Ovary (tissue), 9 donors: ENCODE results near the gene MORN5. TPM values are rescaled to one million over a fixed set of nuclear protein-coding genes. Genes with fewer than 3 reads are reported as not detected.

Source experiments
- DNase-seq, 5 donors: peaks; one replicate each; pipeline ENCODE4 v3.0.0-alpha.2; 2019 to 2020
- H3K27ac ChIP-seq, 2 donors: fragments of 200-600 bp; one replicate each; pipeline versions ENCODE4 v1.5.1 to v1.8.0; 2019 to 2022
- H3K27me3 ChIP-seq: fragments of 200-600 bp; one replicate; pipeline ENCODE4 v1.8.0; 2022
- H3K36me3 ChIP-seq: fragments of 200-600 bp; sonication (generic); one replicate; pipeline ENCODE4 v1.5.1; 2019
- H3K4me1 ChIP-seq: one replicate; pipeline ENCODE4 v1.8.1; 2013; ENCODE audit warnings: mild to moderate bottlenecking, moderate library complexity; ENCODE audit not compliant: insufficient read depth
- H3K4me3 ChIP-seq: fragments of 200-600 bp; sonication (generic); one replicate; pipeline ENCODE4 v1.5.1; 2017
- H3K9me3 ChIP-seq, 2 donors: fragments of 200-600 bp in 1 of 2; sonication (generic) in 1 of 2; one replicate each; pipeline versions ENCODE4 v1.5.1 to v1.8.1; 2013 to 2019; ENCODE audit warnings: mild to moderate bottlenecking in 1 of 2, moderate library complexity in 1 of 2
- CTCF ChIP-seq, 3 donors: fragments of 450-650 bp in 2 of 3; fragments of 200-600 bp in 1 of 3; IDR thresholded peaks; one replicate each; pipeline versions ENCODE4 v1.5.1 to v1.8.0; 2016 to 2022; ENCODE audit warnings: antibody characterized with exemption in 3 of 3, mild to moderate bottlenecking in 1 of 3
- EP300 ChIP-seq: sonication (generic); formaldehyde crosslinking; IDR thresholded peaks from one replicate; pipeline ENCODE4 v1.6.1; 2017; ENCODE audit warnings: antibody characterized with exemption
- POLR2A ChIP-seq: fragments of 450-650 bp; IDR thresholded peaks from one replicate; pipeline ENCODE4 v1.6.1; 2017; ENCODE audit warnings: antibody characterized with exemption, mild to moderate bottlenecking, moderate library complexity
- WGBS, 3 donors: extraction: QIAGEN DNeasy Blood & Tissue Kit in 1 of 3; methylation state at CpG; one replicate each; pipeline versions ENCODE4 v1.1.5 to v1.1.7; 2013 to 2017; 5-methylcytosine and 5-hydroxymethylcytosine counted together
- intact Hi-C, 4 donors: fragments of 100-400 bp; cut with DNase I; formaldehyde crosslinking; loops; one replicate each; pipeline versions ENCODE4 v1.11.0 to v1.15.1; 2022 to 2023
- polyA plus RNA-seq, 2 donors: library from polyadenylated mRNA; stranded (reverse); fragments of 200-250 nt in 1 of 2; fragments of 350-450 nt in 1 of 2; fragmentation: Illumina TruSeq in 1 of 2; extraction: RNeasy Lipid Tissue Mini Kit (QIAGEN cat#74804) in 1 of 2; gene quantifications; one replicate each; pipeline ENCODE4 v1.2.3, GENCODE V29; 2013 to 2014
- total RNA-seq, 7 donors: library from RNA; depleted of rRNA in 2 of 7; stranded (reverse); fragments of >200 nt in 2 of 7; fragmentation: NEBNext Ultra II Directional in 3 of 7; extraction: Animal tissue kit (Norgen Biotek cat#: 25700) in 3 of 7; gene quantifications; one replicate each; pipeline versions ENCODE4 v1.1.0 to v1.2.4, GENCODE V29; 2016 to 2023
- donor health status: DM: no; HTN: no; CAD: no; lungs with moderate emphysema.
- donor health status: DM: no; HTN: no; CAD: no.
- donor health status: Bipolar disorder and iron deficiency.
- donor health status: DM: yes; HTN: yes; CAD: no.
- donor health status: DM: no; HTN: no; CAD: no.
- donor health status: DM: yes; HTN: yes; CAD: no.

MORN5 gene
- total and polyA plus RNA-seq, 9 donors = 0.63 to 25.4 (median 1.6) TPM; not detected in 2

- intact Hi-C loops = no loop called here
- TF ChIP-seq POLR2A = no peak
- TF ChIP-seq EP300 = no peak
- TF ChIP-seq CTCF (IDR thresholded peaks at IDR 0.05) = no peak
- peaks cover 1% of the 10 kb centered on the region for H3K4me1 ChIP-seq
- H3K4me3 ChIP-seq = no peak overlapping the region
- no peak overlapping the region for H3K27ac ChIP-seq
- H3K36me3 ChIP-seq = no peaks in the 10 kb centered on the region
- WGBS, 3 donors = 76 to 83% (median 77%) methylated on average over 12 of the region's 12 CpGs
- no peaks in the 10 kb centered on the region for H3K27me3 ChIP-seq
- no peaks in the 10 kb centered on the region for H3K9me3 ChIP-seq
- no peak for DNase-seq
Measured at GRCh38 chr9:122133263-122133983, 26.3 kb upstream of the MORN5 start.

- H3K27ac ChIP-seq = no peak overlapping the region
- intact Hi-C loops = no loop called here
Measured at GRCh38 chr9:122133984-122134535, 25.6 kb upstream of the MORN5 start.

GRCh38 chr9:122134822-122135528, 24.7 kb upstream of the MORN5 start:
- Histone ChIP-seq H3K27me3 (no peaks in the 10 kb centered on the region), H3K4me1 (peaks cover 1% of the 10 kb centered on the region), H3K36me3 (no peaks in the 10 kb centered on the region), H3K9me3 (no peaks in the 10 kb centered on the region), H3K27ac (no peak overlapping the region), H3K4me3 (no peak overlapping the region)
- intact Hi-C loops = no loop called here
- no peak for DNase-seq
- 26 to 40% (median 34%) methylated on average over 12 of the region's 12 CpGs for WGBS, 3 donors
- TF ChIP-seq CTCF (IDR thresholded peaks at IDR 0.05) (no peak), POLR2A (no peak), EP300 (no peak)

More at GRCh38 chr9:122133984-122134535, 25.6 kb upstream of the MORN5 start:
- 73 to 79% (median 77%) methylated on average over 17 of the region's 17 CpGs for WGBS, 3 donors
- Histone ChIP-seq H3K27me3 (no peaks in the 10 kb centered on the region), H3K36me3 (no peaks in the 10 kb centered on the region), H3K4me1 (peaks cover 1% of the 10 kb centered on the region), H3K9me3 (no peaks in the 10 kb centered on the region), H3K4me3 (no peak overlapping the region)
- no peak for DNase-seq
- TF ChIP-seq POLR2A (no peak), CTCF (IDR thresholded peaks at IDR 0.05) (no peak), EP300 (no peak)

GRCh38 chr9:122135529-122135859, 24.2 kb upstream of the MORN5 start:
- Histone ChIP-seq H3K36me3 (no peaks in the 10 kb centered on the region), H3K4me3 (no peak overlapping the region), H3K27ac (no peak overlapping the region), H3K9me3 (no peaks in the 10 kb centered on the region), H3K27me3 (no peaks in the 10 kb centered on the region), H3K4me1 (peaks cover 1% of the 10 kb centered on the region)
- 85 to 92% (median 87%) methylated on average over 7 of the region's 7 CpGs for WGBS, 3 donors
- intact Hi-C loops = no loop called here
- no peak for DNase-seq
- TF ChIP-seq EP300 (no peak), POLR2A (no peak), CTCF (IDR thresholded peaks at IDR 0.05) (no peak)
